ENCODE results near the gene UBR4.

DNA sequence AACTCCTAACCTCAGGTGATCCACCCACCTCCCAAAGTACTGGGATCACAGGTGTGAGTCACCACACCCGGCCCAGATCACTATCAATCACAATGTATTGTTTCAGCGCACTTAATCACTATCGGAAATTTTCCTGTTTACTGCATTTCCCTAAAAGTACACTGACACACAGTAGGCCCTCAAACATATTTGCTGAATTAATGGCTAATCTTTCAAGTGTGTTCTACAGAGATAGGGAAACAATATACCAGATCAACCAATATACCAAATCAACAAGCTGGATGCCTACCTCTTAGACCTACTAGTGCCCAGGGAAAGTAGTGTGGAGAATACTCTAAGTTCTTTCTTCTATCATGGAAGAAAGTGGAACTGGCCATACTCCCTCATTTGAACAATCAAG is 17.1 kb downstream of the UBR4 start:
- TF ChIP-seq, protein P1, sequence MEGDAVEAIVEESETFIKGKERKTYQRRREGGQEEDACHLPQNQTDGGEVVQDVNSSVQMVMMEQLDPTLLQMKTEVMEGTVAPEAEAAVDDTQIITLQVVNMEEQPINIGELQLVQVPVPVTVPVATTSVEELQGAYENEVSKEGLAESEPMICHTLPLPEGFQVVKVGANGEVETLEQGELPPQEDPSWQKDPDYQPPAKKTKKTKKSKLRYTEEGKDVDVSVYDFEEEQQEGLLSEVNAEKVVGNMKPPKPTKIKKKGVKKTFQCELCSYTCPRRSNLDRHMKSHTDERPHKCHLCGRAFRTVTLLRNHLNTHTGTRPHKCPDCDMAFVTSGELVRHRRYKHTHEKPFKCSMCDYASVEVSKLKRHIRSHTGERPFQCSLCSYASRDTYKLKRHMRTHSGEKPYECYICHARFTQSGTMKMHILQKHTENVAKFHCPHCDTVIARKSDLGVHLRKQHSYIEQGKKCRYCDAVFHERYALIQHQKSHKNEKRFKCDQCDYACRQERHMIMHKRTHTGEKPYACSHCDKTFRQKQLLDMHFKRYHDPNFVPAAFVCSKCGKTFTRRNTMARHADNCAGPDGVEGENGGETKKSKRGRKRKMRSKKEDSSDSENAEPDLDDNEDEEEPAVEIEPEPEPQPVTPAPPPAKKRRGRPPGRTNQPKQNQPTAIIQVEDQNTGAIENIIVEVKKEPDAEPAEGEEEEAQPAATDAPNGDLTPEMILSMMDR (IDR thresholded peaks at IDR 0.05; ENCODE audit: low read depth, low read length): no peak
- TF ChIP-seq EZH2phosphoT487 (IDR thresholded peaks at IDR 0.05; ENCODE audit: low read depth): no peak

All from OCI-LY3 (cell line).